GM21367 (cell line): ENCODE data around the gene USP17L18.
"Not testable (repeated sequence)": the region's sequence is repeated elsewhere in the genome, so short reads cannot be mapped to it uniquely, and the experiment has no call there.

Experiments
- ATAC-seq: cut with Tn5 transposase; IDR thresholded peaks from one replicate; pipeline ENCODE4 v1.9.1; 2021; ENCODE audit not compliant: unreplicated experiment

USP17L18 gene, protein sequence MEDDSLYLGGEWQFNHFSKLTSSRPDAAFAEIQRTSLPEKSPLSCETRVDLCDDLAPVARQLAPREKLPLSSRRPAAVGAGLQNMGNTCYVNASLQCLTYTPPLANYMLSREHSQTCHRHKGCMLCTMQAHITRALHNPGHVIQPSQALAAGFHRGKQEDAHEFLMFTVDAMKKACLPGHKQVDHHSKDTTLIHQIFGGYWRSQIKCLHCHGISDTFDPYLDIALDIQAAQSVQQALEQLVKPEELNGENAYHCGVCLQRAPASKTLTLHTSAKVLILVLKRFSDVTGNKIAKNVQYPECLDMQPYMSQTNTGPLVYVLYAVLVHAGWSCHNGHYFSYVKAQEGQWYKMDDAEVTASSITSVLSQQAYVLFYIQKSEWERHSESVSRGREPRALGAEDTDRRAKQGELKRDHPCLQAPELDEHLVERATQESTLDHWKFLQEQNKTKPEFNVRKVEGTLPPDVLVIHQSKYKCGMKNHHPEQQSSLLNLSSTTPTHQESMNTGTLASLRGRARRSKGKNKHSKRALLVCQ

DNA sequence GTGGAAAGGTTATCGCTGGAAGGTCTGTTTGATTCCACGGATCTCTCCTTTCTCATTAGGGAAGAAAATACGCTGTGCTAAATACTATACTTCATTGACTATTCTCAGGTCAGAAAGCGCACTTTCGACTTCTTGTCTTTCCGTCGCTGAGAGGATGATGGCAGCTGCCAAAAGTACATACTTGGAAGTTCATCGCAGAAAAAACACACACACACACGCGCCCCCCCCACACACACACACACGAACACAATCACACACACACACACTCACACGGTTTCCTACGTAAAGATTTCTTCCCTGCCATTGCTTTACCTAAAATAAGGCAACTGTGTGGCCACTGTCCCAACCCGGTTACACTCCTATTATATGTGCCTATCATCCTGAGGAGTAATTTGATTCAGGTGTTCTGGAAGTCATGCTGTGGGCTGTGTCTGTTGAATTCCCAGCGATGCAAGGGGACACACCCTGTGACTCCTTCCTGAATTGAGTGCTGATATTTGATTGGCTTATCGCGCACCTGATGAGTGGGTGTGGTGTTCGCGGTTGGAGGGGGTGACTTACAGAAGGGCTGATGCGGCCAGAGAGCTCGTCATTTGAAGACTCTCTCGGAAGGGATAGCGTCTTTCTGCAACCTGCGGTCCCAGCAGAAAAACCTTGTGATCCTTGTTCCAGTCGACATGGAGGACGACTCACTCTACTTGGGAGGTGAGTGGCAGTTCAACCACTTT lies at the start of gene USP17L18:
Gene USP17L18 (plus strand): TSS at position 678 of the 728 bp plus-strand sequence. CDS start 0 bp downstream, at position 678.
- not testable (repeated sequence) for ATAC-seq

DNA sequence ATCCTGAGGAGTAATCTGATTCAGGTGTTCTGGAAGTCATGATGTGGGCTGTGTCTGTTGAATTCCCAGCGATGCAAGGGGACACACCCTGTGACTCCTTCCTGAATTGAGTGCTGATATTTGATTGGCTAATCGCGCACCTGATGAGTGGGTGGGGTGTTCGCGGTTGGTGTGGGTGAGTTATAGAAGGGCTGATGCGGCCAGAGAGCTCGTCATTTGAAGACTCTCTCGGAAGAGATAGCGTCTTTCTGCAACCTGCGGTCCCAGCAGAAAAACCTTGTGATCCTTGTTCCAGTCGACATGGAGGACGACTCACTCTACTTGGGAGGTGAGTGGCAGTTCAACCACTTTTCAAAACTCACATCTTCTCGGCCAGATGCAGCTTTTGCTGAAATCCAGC lies 38.1 kb upstream of the USP17L18 start, which contains the start of gene USP17L10:
Gene USP17L10 (plus strand): TSS at position 301 of the 400 bp plus-strand sequence. CDS start 0 bp downstream, at position 301.
- not testable (repeated sequence) for ATAC-seq

DNA sequence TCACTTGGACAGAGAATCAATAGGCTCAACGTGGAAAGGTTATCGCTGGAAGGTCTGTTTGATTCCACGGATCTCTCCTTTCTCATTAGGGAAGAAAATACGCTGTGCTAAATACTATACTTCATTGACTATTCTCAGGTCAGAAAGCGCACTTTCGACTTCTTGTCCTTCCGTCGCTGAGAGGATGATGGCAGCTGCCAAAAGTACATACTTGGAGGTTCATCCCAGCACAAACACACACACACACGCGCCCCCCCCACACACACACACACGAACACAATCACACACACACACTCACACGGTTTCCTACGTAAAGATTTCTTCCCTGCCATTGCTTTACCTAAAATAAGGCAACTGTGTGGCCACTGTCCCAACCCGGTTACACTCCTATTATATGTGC lies 33.7 kb upstream of the USP17L18 start:
- not testable (repeated sequence) for ATAC-seq

DNA sequence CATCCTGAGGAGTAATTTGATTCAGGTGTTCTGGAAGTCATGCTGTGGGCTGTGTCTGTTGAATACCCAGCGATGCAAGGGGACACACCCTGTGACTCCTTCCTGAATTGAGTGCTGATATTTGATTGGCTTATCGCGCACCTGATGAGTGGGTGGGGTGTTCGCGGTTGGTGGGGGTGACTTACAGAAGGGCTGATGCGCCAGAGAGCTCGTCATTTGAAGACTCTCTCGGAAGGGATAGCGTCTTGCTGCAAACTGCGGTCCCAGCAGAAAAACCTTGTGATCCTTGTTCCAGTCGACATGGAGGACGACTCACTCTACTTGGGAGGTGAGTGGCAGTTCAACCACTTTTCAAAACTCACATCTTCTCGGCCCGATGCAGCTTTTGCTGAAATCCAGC lies 33.3 kb upstream of the USP17L18 start, which contains the start of gene USP17L11:
Gene USP17L11 (plus strand): TSS at position 301 of the 400 bp plus-strand sequence. CDS start 0 bp downstream, at position 301.
- not testable (repeated sequence) for ATAC-seq

DNA sequence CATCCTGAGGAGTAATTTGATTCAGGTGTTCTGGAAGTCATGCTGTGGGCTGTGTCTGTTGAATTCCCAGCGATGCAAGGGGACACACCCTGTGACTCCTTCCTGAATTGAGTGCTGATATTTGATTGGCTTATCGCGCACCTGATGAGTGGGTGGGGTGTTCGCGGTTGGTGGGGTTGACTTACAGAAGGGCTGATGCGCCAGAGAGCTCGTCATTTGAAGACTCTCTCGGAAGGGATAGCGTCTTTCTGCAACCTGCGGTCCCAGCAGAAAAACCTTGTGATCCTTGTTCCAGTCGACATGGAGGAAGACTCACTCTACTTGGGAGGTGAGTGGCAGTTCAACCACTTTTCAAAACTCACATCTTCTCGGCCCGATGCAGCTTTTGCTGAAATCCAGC lies 28.6 kb upstream of the USP17L18 start, which contains the start of gene USP17L12:
Gene USP17L12 (plus strand): TSS at position 301 of the 400 bp plus-strand sequence. CDS start 0 bp downstream, at position 301.
- ATAC-seq, result not testable (repeated sequence)

DNA sequence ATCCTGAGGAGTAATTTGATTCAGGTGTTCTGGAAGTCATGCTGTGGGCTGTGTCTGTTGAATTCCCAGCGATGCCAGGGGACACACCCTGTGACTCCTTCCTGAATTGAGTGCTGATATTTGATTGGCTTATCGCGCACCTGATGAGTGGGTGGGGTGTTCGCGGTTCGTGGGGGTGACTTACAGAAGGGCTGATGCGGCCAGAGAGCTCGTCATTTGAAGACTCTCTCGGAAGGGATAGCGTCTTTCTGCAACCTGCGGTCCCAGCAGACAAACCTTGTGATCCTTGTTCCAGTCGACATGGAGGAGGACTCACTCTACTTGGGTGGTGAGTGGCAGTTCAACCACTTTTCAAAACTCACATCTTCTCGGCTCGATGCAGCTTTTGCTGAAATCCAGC lies 23.8 kb upstream of the USP17L18 start, which contains the start of gene USP17L13:
Gene USP17L13 (plus strand): TSS at position 301 of the 400 bp plus-strand sequence. CDS start 0 bp downstream, at position 301.
- not testable (repeated sequence) for ATAC-seq

DNA sequence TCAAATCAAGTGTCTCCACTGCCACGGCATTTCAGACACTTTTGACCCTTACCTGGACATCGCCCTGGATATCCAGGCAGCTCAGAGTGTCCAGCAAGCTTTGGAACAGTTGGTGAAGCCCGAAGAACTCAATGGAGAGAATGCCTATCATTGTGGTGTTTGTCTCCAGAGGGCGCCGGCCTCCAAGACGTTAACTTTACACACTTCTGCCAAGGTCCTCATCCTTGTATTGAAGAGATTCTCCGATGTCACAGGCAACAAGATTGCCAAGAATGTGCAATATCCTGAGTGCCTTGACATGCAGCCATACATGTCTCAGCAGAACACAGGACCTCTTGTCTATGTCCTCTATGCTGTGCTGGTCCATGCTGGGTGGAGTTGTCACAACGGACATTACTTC lies 18.2 kb upstream of the USP17L18 start:
- not testable (repeated sequence) for ATAC-seq

DNA sequence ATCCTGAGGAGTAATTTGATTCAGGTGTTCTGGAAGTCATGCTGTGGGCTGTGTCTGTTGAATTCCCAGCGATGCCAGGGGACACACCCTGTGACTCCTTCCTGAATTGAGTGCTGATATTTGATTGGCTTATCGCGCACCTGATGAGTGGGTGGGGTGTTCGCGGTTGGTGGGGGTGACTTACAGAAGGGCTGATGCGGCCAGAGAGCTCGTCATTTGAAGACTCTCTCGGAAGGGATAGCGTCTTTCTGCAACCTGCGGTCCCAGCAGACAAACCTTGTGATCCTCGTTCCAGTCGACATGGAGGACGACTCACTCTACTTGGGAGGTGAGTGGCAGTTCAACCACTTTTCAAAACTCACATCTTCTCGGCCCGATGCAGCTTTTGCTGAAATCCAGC lies 14.3 kb upstream of the USP17L18 start, which contains the start of gene USP17L15:
Gene USP17L15 (plus strand): TSS at position 301 of the 400 bp plus-strand sequence. CDS start 0 bp downstream, at position 301.
- not testable (repeated sequence) for ATAC-seq

DNA sequence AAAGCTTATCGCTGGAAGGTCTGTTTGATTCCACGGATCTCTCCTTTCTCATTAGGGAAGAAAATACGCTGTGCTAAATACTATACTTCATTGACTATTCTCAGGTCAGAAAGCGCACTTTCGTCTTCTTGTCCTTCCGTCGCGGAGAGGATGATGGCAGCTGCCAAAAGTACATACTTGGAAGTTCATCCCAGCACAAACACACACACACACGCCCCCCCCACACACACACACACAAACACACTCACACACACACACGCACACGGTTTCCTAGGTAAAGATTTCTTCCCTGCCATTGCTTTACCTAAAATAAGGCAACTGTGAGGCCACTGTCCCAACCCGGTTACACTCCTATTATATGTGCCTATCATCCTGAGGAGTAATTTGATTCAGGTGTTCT lies 10.0 kb upstream of the USP17L18 start:
- ATAC-seq, result not testable (repeated sequence)

DNA sequence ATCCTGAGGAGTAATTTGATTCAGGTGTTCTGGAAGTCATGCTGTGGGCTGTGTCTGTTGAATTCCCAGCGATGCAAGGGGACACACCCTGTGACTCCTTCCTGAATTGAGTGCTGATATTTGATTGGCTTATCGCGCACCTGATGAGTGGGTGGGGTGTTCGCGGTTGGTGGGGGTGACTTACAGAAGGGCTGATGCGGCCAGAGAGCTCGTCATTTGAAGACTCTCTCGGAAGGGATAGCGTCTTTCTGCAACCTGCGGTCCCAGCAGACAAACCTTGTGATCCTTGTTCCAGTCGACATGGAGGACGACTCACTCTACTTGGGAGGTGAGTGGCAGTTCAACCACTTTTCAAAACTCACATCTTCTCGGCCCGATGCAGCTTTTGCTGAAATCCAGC lies 4.9 kb upstream of the USP17L18 start, which contains the start of gene USP17L17:
Gene USP17L17 (plus strand): TSS at position 301 of the 400 bp plus-strand sequence. CDS start 0 bp downstream, at position 301.
- ATAC-seq, result not testable (repeated sequence)

DNA sequence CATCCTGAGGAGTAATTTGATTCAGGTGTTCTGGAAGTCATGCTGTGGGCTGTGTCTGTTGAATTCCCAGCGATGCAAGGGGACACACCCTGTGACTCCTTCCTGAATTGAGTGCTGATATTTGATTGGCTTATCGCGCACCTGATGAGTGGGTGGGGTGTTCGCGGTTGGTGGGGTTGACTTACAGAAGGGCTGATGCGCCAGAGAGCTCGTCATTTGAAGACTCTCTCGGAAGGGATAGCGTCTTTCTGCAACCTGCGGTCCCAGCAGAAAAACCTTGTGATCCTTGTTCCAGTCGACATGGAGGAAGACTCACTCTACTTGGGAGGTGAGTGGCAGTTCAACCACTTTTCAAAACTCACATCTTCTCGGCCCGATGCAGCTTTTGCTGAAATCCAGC lies 4.6 kb downstream of the USP17L18 start, which contains the start of gene USP17L19:
Gene USP17L19 (plus strand): TSS at position 301 of the 400 bp plus-strand sequence. CDS start 0 bp downstream, at position 301.
- not testable (repeated sequence) for ATAC-seq

DNA sequence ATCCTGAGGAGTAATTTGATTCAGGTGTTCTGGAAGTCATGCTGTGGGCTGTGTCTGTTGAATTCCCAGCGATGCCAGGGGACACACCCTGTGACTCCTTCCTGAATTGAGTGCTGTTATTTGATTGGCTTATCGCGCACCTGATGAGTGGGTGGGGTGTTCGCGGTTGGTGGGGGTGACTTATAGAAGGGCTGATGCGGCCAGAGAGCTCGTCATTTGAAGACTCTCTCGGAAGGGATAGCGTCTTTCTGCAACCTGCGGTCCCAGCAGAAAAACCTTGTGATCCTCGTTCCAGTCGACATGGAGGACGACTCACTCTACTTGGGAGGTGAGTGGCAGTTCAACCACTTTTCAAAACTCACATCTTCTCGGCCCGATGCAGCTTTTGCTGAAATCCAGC lies 9.4 kb downstream of the USP17L18 start, which contains the start of gene USP17L20:
Gene USP17L20 (plus strand): TSS at position 301 of the 400 bp plus-strand sequence. CDS start 0 bp downstream, at position 301.
- ATAC-seq, result not testable (repeated sequence)

DNA sequence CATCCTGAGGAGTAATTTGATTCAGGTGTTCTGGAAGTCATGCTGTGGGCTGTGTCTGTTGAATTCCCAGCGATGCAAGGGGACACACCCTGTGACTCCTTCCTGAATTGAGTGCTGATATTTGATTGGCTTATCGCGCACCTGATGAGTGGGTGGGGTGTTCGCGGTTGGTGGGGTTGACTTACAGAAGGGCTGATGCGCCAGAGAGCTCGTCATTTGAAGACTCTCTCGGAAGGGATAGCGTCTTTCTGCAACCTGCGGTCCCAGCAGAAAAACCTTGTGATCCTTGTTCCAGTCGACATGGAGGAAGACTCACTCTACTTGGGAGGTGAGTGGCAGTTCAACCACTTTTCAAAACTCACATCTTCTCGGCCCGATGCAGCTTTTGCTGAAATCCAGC lies 14.1 kb downstream of the USP17L18 start, which contains the start of gene USP17L21:
Gene USP17L21 (plus strand): TSS at position 301 of the 400 bp plus-strand sequence. CDS start 0 bp downstream, at position 301.
- not testable (repeated sequence) for ATAC-seq

DNA sequence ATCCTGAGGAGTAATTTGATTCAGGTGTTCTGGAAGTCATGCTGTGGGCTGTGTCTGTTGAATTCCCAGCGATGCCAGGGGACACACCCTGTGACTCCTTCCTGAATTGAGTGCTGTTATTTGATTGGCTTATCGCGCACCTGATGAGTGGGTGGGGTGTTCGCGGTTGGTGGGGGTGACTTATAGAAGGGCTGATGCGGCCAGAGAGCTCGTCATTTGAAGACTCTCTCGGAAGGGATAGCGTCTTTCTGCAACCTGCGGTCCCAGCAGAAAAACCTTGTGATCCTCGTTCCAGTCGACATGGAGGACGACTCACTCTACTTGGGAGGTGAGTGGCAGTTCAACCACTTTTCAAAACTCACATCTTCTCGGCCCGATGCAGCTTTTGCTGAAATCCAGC lies 18.9 kb downstream of the USP17L18 start, which contains the start of gene USP17L22:
Gene USP17L22 (plus strand): TSS at position 301 of the 400 bp plus-strand sequence. CDS start 0 bp downstream, at position 301.
- ATAC-seq, result not testable (repeated sequence)

DNA sequence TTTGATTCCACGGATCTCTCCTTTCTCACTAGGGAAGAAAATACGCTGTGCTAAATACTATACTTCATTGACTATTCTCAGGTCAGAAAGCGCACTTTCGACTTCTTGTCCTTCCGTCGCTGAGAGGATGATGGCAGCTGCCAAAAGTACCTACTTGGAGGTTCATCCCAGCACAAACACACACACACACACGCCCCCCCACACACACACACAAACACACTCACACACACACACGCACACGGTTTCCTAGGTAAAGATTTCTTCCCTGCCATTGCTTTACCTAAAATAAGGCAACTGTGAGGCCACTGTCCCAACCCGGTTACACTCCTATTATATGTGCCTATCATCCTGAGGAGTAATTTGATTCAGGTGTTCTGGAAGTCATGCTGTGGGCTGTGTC lies 23.3 kb downstream of the USP17L18 start:
- not testable (repeated sequence) for ATAC-seq
